H1 (cell line): ENCODE data around the gene DNAJC27. TPM values are rescaled to one million over a fixed set of nuclear protein-coding genes. Genes with fewer than 3 reads are reported as not detected.

Experiments
- CTCF ChIA-PET: fragments of 300-600 bp; sonication (Branson Sonifier 250); formaldehyde crosslinking; loops from one replicate; lab custom pipeline; 2021; ENCODE audit not compliant: partially characterized antibody; lab: Charles Lee
- POLR2A ChIA-PET: fragments of 300-600 bp; sonication (Branson Sonifier 250); formaldehyde crosslinking; loops from one replicate; lab custom pipeline; 2021; ENCODE audit warnings: inconsistent platforms; ENCODE audit not compliant: partially characterized antibody; lab: Charles Lee
- DNase-seq, 2 experiments: peaks; one replicate each; pipeline versions ENCODE4 v3.0.0 to v3.0.0-alpha.2; 2010 to 2022; ENCODE audit warnings: low spot score in 2 of 2, low read depth in 1 of 2, mixed read lengths in 1 of 2
- FAIRE-seq: peaks from 2 replicates; lab custom pipeline; 2011; peaks lifted over from hg19 to GRCh38; lab: Jason Lieb, UNC
- H2AFZ ChIP-seq: 2 replicates; pipeline ENCODE4 v1.8.1; 2012; ENCODE audit warnings: low read length, inconsistent platforms
- H2AK5ac ChIP-seq: 2 replicates; pipeline ENCODE4 v1.6.1; 2013; ENCODE audit warnings: low read depth, low read length
- H2BK120ac ChIP-seq: replicated peaks from 2 replicates; pipeline ENCODE3; 2013; ENCODE audit warnings: low read depth, low read length, inconsistent platforms
- H2BK12ac ChIP-seq: 2 replicates; pipeline ENCODE4 v1.6.1; 2013; ENCODE audit warnings: low read depth, low read length
- H2BK15ac ChIP-seq: 2 replicates; pipeline ENCODE4 v1.6.1; 2013; ENCODE audit warnings: low read length
- H2BK20ac ChIP-seq: 2 replicates; pipeline ENCODE4 v1.6.1; 2013; ENCODE audit warnings: low read length
- H2BK5ac ChIP-seq: 2 replicates; pipeline ENCODE4 v1.6.1; 2013; ENCODE audit warnings: low read depth, low read length
- H3K14ac ChIP-seq: 2 replicates; pipeline ENCODE4 v1.6.1; 2013; ENCODE audit warnings: inconsistent platforms; ENCODE audit not compliant: insufficient read length
- H3K18ac ChIP-seq: 2 replicates; pipeline ENCODE4 v1.6.1; 2013; ENCODE audit warnings: low read length; ENCODE audit errors: extremely low read depth
- H3K23ac ChIP-seq: 2 replicates; pipeline ENCODE4 v1.6.1; 2013; ENCODE audit warnings: inconsistent platforms; ENCODE audit not compliant: insufficient read length
- H3K23me2 ChIP-seq: 2 replicates; pipeline ENCODE4 v1.6.1; 2013; ENCODE audit warnings: low read depth, low read length
- H3K27ac ChIP-seq: 2 replicates; pipeline ENCODE4 v1.6.1; 2011; ENCODE audit warnings: low read depth, low read length, inconsistent platforms
- H3K27me3 ChIP-seq, 4 experiments: replicated peaks in 1 of 4; 1 replicate in 1 of 4; 2 replicates in 3 of 4; pipeline versions ENCODE4 v1.6.1 to v1.8.1; 2011 to 2013; ENCODE audit warnings: low read length in 3 of 4, mild to moderate bottlenecking in 3 of 4, inconsistent platforms in 2 of 4, mixed read lengths in 2 of 4, moderate library complexity in 1 of 4; ENCODE audit not compliant: control insufficient read depth in 3 of 4, insufficient read depth in 3 of 4; ENCODE audit errors: extremely low read depth in 1 of 4
- H3K36me3 ChIP-seq, 4 experiments: 2 replicates each; pipeline versions ENCODE4 v1.6.1 to v1.8.1; 2011 to 2013; ENCODE audit warnings: mild to moderate bottlenecking in 4 of 4, low read length in 3 of 4, moderate library complexity in 2 of 4, control low read depth in 1 of 4, inconsistent platforms in 1 of 4; ENCODE audit not compliant: insufficient read depth in 4 of 4, control insufficient read depth in 2 of 4
- H3K4ac ChIP-seq: replicated peaks from 2 replicates; pipeline ENCODE3; 2013; ENCODE audit warnings: low read length, low read depth, mixed read lengths, inconsistent platforms; ENCODE audit not compliant: insufficient read length
- H3K4me1 ChIP-seq, 4 experiments: replicated peaks in 1 of 4; 1 replicate in 1 of 4; 2 replicates in 3 of 4; pipeline versions ENCODE4 v1.6.1 to v1.8.1; 2011 to 2013; ENCODE audit warnings: low read length in 3 of 4, inconsistent platforms in 2 of 4, mixed read lengths in 1 of 4; ENCODE audit not compliant: insufficient read depth in 4 of 4, control insufficient read depth in 3 of 4
- H3K4me2 ChIP-seq, 2 experiments: 2 replicates each; pipeline versions ENCODE4 v1.6.1 to v1.8.1; 2011 to 2013; ENCODE audit warnings: low read depth in 2 of 2, low read length in 2 of 2, control low read depth in 1 of 2, inconsistent platforms in 1 of 2, mild to moderate bottlenecking in 1 of 2; ENCODE audit not compliant: insufficient read depth in 1 of 2
- H3K4me3 ChIP-seq, 4 experiments: fragments of 200-600, 300-600 bp in 1 of 4; sonication (generic), shearing (Covaris generic), sonication (Bioruptor Twin) in 1 of 4; 2 replicates each; pipeline versions ENCODE4 v1.5.1 to v1.8.1; 2011 to 2016; ENCODE audit warnings: low read length in 4 of 4, low read depth in 3 of 4, control low read depth in 2 of 4, inconsistent platforms in 2 of 4, mild to moderate bottlenecking in 2 of 4, mixed read lengths in 1 of 4, moderate library complexity in 1 of 4; ENCODE audit not compliant: insufficient read depth in 2 of 4; ENCODE audit errors: extremely low read depth in 1 of 4
- H3K56ac ChIP-seq: replicated peaks from 2 replicates; pipeline ENCODE3; 2013; ENCODE audit warnings: low read depth, mild to moderate bottlenecking, mixed read lengths, low read length, inconsistent platforms; ENCODE audit not compliant: insufficient read length
- H3K79me1 ChIP-seq: 2 replicates; pipeline ENCODE4 v1.6.1; 2013; ENCODE audit warnings: low read depth, low read length, control low read depth
- H3K79me2 ChIP-seq, 2 experiments: 2 replicates each; pipeline versions ENCODE4 v1.6.1 to v1.8.1; 2012 to 2013; ENCODE audit warnings: low read length in 2 of 2, mild to moderate bottlenecking in 2 of 2, inconsistent platforms in 1 of 2; ENCODE audit not compliant: insufficient read depth in 2 of 2, control insufficient read depth in 1 of 2
- H3K9ac ChIP-seq, 4 experiments: replicated peaks in 1 of 4; 1 replicate in 1 of 4; 2 replicates in 3 of 4; pipeline versions ENCODE4 v1.6.1 to v1.8.1; 2011 to 2013; ENCODE audit warnings: low read depth in 3 of 4, low read length in 3 of 4, control low read depth in 2 of 4, mild to moderate bottlenecking in 2 of 4, moderate library complexity in 2 of 4, inconsistent platforms in 1 of 4; ENCODE audit errors: extremely low read depth in 1 of 4
- H3K9me3 ChIP-seq, 2 experiments: 2 replicates each; pipeline versions ENCODE4 v1.6.1 to v1.8.1; 2012 to 2013; ENCODE audit warnings: mild to moderate bottlenecking in 2 of 2, moderate library complexity in 2 of 2, control low read depth in 1 of 2, inconsistent platforms in 1 of 2, low read depth in 1 of 2, low read length in 1 of 2, mixed read lengths in 1 of 2; ENCODE audit not compliant: insufficient read depth in 2 of 2
- H4K20me1 ChIP-seq, 2 experiments: replicated peaks in 1 of 2; 2 replicates each; pipeline versions ENCODE3 to v1.8.1; 2011 to 2013; ENCODE audit warnings: inconsistent platforms in 2 of 2, low read length in 2 of 2, mild to moderate bottlenecking in 1 of 2; ENCODE audit not compliant: insufficient read depth in 2 of 2, control insufficient read depth in 1 of 2
- H4K5ac ChIP-seq: 2 replicates; pipeline ENCODE4 v1.6.1; 2013; ENCODE audit warnings: low read length, low read depth, mixed read lengths, inconsistent platforms; ENCODE audit not compliant: insufficient read length
- H4K8ac ChIP-seq: 2 replicates; pipeline ENCODE4 v1.8.0; 2013; ENCODE audit warnings: mild to moderate bottlenecking, moderate library complexity, low read length, inconsistent platforms; ENCODE audit not compliant: insufficient read depth; ENCODE audit errors: extremely low read depth
- H4K91ac ChIP-seq: replicated peaks from 2 replicates; pipeline ENCODE3; 2013; ENCODE audit warnings: low read length, mixed read lengths, inconsistent platforms; ENCODE audit not compliant: insufficient read length
- ASH2L ChIP-seq: fragments of 200-600, 300-600 bp; sonication (generic); IDR thresholded peaks from one replicate; pipeline ENCODE4 v1.7.1; 2017; ENCODE audit warnings: low read length
- CBX8 ChIP-seq: fragments of 300-800, 300-1000 bp; sonication (generic); IDR thresholded peaks from 2 replicates; pipeline ENCODE4 v1.7.1; 2016; ENCODE audit warnings: low read depth, low read length, borderline replicate concordance
- KDM5A ChIP-seq: fragments of 200-600 bp; IDR thresholded peaks from 2 replicates; pipeline ENCODE4 v1.7.1; 2012; ENCODE audit warnings: mild to moderate bottlenecking, low read length, inconsistent platforms, mixed read lengths
- SIN3A ChIP-seq, 2 experiments: IDR thresholded peaks in 1 of 2; conservative IDR thresholded peaks in 1 of 2; 2 replicates each; pipeline ENCODE4 v1.6.1; 2011 to 2012; ENCODE audit warnings: low read length in 2 of 2, improper control_type of control experiment in 1 of 2, low read depth in 1 of 2, mild to moderate bottlenecking in 1 of 2
- SP1 ChIP-seq: IDR thresholded peaks from 2 replicates; pipeline ENCODE4 v1.6.1; 2011; ENCODE audit warnings: low read depth, low read length
- SUZ12 ChIP-seq: fragments of 200-600 bp; sonication (generic); IDR thresholded peaks from 2 replicates; pipeline ENCODE4 v1.6.1; 2012; ENCODE audit warnings: mild to moderate bottlenecking, inconsistent platforms, low read length, moderate library complexity, mixed read lengths
- WGBS, 2 experiments: shearing (Covaris generic) in 1 of 2; methylation state at CpG; one replicate each; pipeline versions ENCODE4 v1.1.6 to v1.1.7; 2013 to 2015; ENCODE audit warnings: low lambda C conversion rate in 2 of 2, mixed read lengths in 2 of 2, inconsistent platforms in 1 of 2, low coverage in 1 of 2, missing lambda C conversion rate in 1 of 2; ENCODE audit not compliant: insufficient replicate concordance in 2 of 2, insufficient coverage in 1 of 2, insufficient read length in 1 of 2; ENCODE audit errors: extremely low coverage in 1 of 2, missing lambda C conversion rate in 1 of 2; 5-methylcytosine and 5-hydroxymethylcytosine counted together
- polyA plus RNA-seq, 7 experiments: library from polyadenylated mRNA; depleted of rRNA in 3 of 7; stranded (reverse) in 5 of 7; unstranded in 2 of 7; fragments of >200 nt in 5 of 7; fragments of 200-250 nt in 2 of 7; gene quantifications; 1 replicate in 5 of 7; 2 replicates in 1 of 7; 4 replicates in 1 of 7; pipeline versions ENCODE4 v1.2.1 to v1.2.3, GENCODE V29; 2011 to 2013; ENCODE audit warnings: missing spikeins in 2 of 7, mixed read lengths in 2 of 7
- total RNA-seq: library from RNA; stranded (reverse); fragmentation: NEBNext Ultra II Directional; extraction: Animal tissue kit (Norgen Biotek cat#: 25700); gene quantifications from 2 replicates; pipeline ENCODE4 v1.2.1, GENCODE V29; 2021

The DNAJC27 gene
- total and polyA plus RNA-seq, 2 of the 8 experiments (the other 6 are each of a cell fraction or from before 2014, with no cell fraction given): 1.4 to 4.5 TPM

GRCh38 chr2:24939353-24939752 lies 32.4 kb downstream of the DNAJC27 start:
- no peak overlapping the region for H4K8ac ChIP-seq
- no peak overlapping the region for H3K4ac ChIP-seq
- no peak overlapping the region for H4K5ac ChIP-seq
- H3K4me2 ChIP-seq: no peak overlapping the region
- no peak for DNase-seq
- H3K23ac ChIP-seq: no peak overlapping the region
- no peak overlapping the region for H2AK5ac ChIP-seq
- H2BK5ac ChIP-seq: no peak overlapping the region
- H3K9me3 ChIP-seq: no peaks in the 10 kb centered on the region
- H2BK120ac ChIP-seq: no peak overlapping the region
- WGBS, 2 experiments: 90% methylated on average over 6 of the region's 6 CpGs; no CpG with 5 or more reads in 1 of the 2 experiments
- H3K79me1 ChIP-seq: no peaks in the 10 kb centered on the region
- no peak overlapping the region for H4K91ac ChIP-seq
- no peak overlapping the region for H2BK15ac ChIP-seq
- no peak for FAIRE-seq
- CTCF ChIA-PET: interaction anchor here (1.4 to 1.6 kb wide), 2 partner anchors 9 to 257 kb away, joined by 3 to 4 read pairs; no protein-coding TSS in a partner anchor
- H3K27ac ChIP-seq: no peak overlapping the region
- no peak overlapping the region for H3K18ac ChIP-seq
- H2BK20ac ChIP-seq: no peak overlapping the region
- H3K9ac ChIP-seq: no peak overlapping the region
- no peaks in the 10 kb centered on the region for H3K79me2 ChIP-seq
- no peak overlapping the region for H3K56ac ChIP-seq
- POLR2A ChIA-PET: interaction anchor here (1.7 kb wide), 1 partner anchor 9 kb away, joined by 3 read pairs; no protein-coding TSS in a partner anchor
- H3K23me2 ChIP-seq: no peaks in the 10 kb centered on the region
- no peaks in the 10 kb centered on the region; a peak in 1 of 7 replicates for H3K27me3 ChIP-seq
- H4K20me1 ChIP-seq: no peaks in the 10 kb centered on the region
- no peak overlapping the region for H3K14ac ChIP-seq
- H3K36me3 ChIP-seq: no peaks in the 10 kb centered on the region
- no peak overlapping the region for H3K4me3 ChIP-seq
- H2AFZ ChIP-seq: no peak overlapping the region
- TF ChIP-seq KDM5A (no peak), SP1 (no peak), SUZ12 (no peak), CBX8 (no peak), ASH2L (no peak), SIN3A (conservative IDR thresholded peaks at IDR 0.05 in 1 of 2, IDR thresholded peaks at IDR 0.05 in 1 of 2; ENCODE audit: low read depth in 1 of 2, low read length in 2 of 2) (no peak)
- no peak overlapping the region for H2BK12ac ChIP-seq
- no peaks in the 10 kb centered on the region for H3K4me1 ChIP-seq
